ENCODE measurements around the gene TMPRSS9. TPM values are rescaled to one million over a fixed set of nuclear protein-coding genes. Genes with fewer than 3 reads are reported as not detected.
"Not testable (repeated sequence)": the region's sequence is repeated elsewhere in the genome, so short reads cannot be mapped to it uniquely, and the experiment has no call there.

The TMPRSS9 gene
- total RNA-seq, 1 donor from 2014 or later, result not detected

DNA sequence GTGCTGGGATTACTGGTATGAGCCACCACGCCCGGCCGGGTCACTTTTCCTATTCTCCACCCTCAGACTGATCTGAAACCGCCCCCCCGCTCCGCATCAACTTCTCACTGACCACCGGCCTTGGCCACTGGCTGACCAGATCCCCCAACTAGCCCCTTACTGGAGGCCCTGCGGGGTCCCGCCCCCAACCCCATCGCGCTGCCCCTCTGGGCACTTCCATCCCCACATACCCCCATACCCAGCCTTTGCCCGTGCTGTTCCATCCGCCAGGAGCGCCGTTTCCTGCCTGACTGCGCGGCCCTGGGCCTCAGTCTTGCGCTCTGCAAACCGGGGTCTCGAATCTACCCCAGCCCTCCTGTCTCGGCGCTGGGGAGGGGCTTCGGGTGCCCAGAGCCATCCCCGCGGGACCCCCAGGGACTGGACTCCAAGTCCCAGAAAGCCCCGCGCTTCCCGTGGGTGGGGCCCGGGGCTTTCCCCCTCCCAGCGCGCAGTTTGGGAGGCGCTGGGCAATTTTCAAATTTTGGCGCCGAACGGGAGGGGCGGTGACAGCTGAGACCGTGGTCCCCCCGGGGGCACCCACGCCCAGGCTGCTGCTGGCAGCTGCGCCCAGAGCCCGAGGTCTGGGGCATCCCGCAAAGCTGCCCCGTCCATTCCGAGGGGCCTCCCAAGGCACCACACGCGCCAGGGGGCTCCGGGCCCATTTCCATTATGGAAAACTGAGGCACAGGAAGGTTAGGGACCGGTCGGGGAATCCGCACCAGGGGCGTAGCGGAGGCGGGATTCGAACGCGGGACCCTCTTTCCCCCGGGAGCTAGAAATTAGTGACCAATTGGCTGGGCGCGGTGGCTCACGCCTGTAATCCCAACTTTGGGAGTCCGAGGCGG, 101.9 kb downstream of the TMPRSS9 start:
- Mint-ChIP-seq H3K4me1 (ENCODE audit: unreplicated experiment) (peaks cover 4% of the 10 kb centered on the region), H3K9me3 (ENCODE audit: unreplicated experiment) (no peaks in the 10 kb centered on the region), H3K36me3 (ENCODE audit: low read depth, unreplicated experiment) (peaks cover 3% of the 10 kb centered on the region), H3K4me3 (ENCODE audit: unreplicated experiment) (peak overlapping the region; percentile 90), H3K27ac (ENCODE audit: unreplicated experiment) (no peak overlapping the region), H3K27me3 (ENCODE audit: unreplicated experiment) (peaks cover 4% of the 10 kb centered on the region)
- DNase-seq (ENCODE audit: low spot score), result peak; percentile 65
- TF ChIP-seq CTCF (IDR thresholded peaks at IDR 0.05; ENCODE audit: unreplicated experiment), result no peak

- Mint-ChIP-seq H3K27me3 (ENCODE audit: unreplicated experiment) (peaks cover 3% of the 10 kb centered on the region), H3K36me3 (ENCODE audit: low read depth, unreplicated experiment) (peaks cover 3% of the 10 kb centered on the region), H3K4me1 (ENCODE audit: unreplicated experiment) (peaks cover 3% of the 10 kb centered on the region), H3K9me3 (ENCODE audit: unreplicated experiment) (no peaks in the 10 kb centered on the region), H3K4me3 (ENCODE audit: unreplicated experiment) (peak overlapping the region; percentile 73), H3K27ac (ENCODE audit: unreplicated experiment) (no peak overlapping the region)
- peak; percentile 91 for DNase-seq (ENCODE audit: low spot score)
- no peak for TF ChIP-seq CTCF (IDR thresholded peaks at IDR 0.05; ENCODE audit: unreplicated experiment)
Measured at GRCh38 chr19:2462635-2463421, 102.8 kb downstream of the TMPRSS9 start.

DNA sequence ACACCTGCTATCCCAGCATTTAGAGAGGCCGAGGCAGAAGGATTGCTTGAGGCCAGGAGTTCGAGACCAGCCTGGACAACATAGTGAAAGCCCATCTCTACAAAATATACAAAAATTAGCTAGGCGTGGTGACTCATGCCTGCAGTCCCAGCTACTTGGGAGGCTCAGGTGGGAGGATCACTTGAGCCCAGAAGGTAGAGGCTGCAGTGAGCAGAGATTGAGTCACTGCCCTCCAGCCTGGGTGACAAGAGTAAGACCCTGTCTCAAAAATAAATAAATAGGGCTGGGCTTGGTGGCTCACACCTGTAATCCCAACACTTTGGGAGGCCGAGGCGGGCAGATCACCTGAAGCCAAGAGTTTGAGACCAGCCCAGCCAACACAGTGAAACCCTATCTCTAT, 103.6 kb downstream of the TMPRSS9 start:
- not testable (repeated sequence) for H3K9me3 Mint-ChIP-seq (ENCODE audit: unreplicated experiment); DNase-seq (ENCODE audit: low spot score); H3K36me3 Mint-ChIP-seq (ENCODE audit: low read depth, unreplicated experiment); H3K4me1 Mint-ChIP-seq (ENCODE audit: unreplicated experiment); H3K27ac Mint-ChIP-seq (ENCODE audit: unreplicated experiment); H3K27me3 Mint-ChIP-seq (ENCODE audit: unreplicated experiment); H3K4me3 Mint-ChIP-seq (ENCODE audit: unreplicated experiment)

GRCh38 chr19:2464389-2464788, 104.3 kb downstream of the TMPRSS9 start:
- TF ChIP-seq CTCF (IDR thresholded peaks at IDR 0.05; ENCODE audit: unreplicated experiment), result no peak
- H3K27ac Mint-ChIP-seq (ENCODE audit: unreplicated experiment), result no peak overlapping the region
- H3K36me3 Mint-ChIP-seq (ENCODE audit: low read depth, unreplicated experiment), result peaks cover 3% of the 10 kb centered on the region
- DNase-seq (ENCODE audit: low spot score), result no peak
- H3K4me3 Mint-ChIP-seq (ENCODE audit: unreplicated experiment), result no peak overlapping the region
- peaks cover 3% of the 10 kb centered on the region for H3K27me3 Mint-ChIP-seq (ENCODE audit: unreplicated experiment)
- H3K4me1 Mint-ChIP-seq (ENCODE audit: unreplicated experiment), result peaks cover 3% of the 10 kb centered on the region
- no peaks in the 10 kb centered on the region for H3K9me3 Mint-ChIP-seq (ENCODE audit: unreplicated experiment)

DNA sequence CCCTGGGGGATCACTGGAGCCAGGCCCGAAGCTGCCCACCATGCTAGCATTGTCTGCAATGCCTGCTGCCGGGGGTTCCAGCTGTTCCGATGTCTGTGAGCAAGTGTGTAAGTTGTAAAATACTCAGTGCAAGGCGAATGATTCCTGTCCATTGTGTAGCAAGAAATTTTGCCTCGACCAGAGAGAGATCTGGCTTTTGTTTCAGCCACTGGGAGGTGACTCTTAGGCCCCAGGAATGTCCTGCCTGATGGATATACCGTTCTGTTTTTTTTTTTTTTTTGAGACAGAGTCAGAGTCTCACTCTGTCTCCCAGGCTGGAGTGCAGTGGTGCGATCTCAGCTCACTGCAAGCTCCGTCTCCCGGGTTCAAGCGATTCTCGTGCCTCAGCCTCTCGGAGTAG, 108.5 kb downstream of the TMPRSS9 start:
- peaks cover 3% of the 10 kb centered on the region for H3K4me1 Mint-ChIP-seq (ENCODE audit: unreplicated experiment)
- no peak for DNase-seq (ENCODE audit: low spot score)
- no peaks in the 10 kb centered on the region for H3K36me3 Mint-ChIP-seq (ENCODE audit: low read depth, unreplicated experiment)
- H3K27ac Mint-ChIP-seq (ENCODE audit: unreplicated experiment), result no peak overlapping the region
- no peaks in the 10 kb centered on the region for H3K27me3 Mint-ChIP-seq (ENCODE audit: unreplicated experiment)
- H3K4me3 Mint-ChIP-seq (ENCODE audit: unreplicated experiment), result no peak overlapping the region
- no peaks in the 10 kb centered on the region for H3K9me3 Mint-ChIP-seq (ENCODE audit: unreplicated experiment)
- no peak for TF ChIP-seq CTCF (IDR thresholded peaks at IDR 0.05; ENCODE audit: unreplicated experiment)

All from endothelial cell (in vitro differentiated cells).